H1 (cell line): ENCODE results near the gene ISOC2. TPM values are rescaled to one million over a fixed set of nuclear protein-coding genes. Genes with fewer than 3 reads are reported as not detected.

ENCODE experiments used
- ASH2L ChIP-seq: fragments of 200-600, 300-600 bp; sonication (generic); IDR thresholded peaks from one replicate; pipeline ENCODE4 v1.7.1; 2017; ENCODE audit warnings: low read length
- CEBPB ChIP-seq: IDR thresholded peaks from 2 replicates; pipeline ENCODE4 v1.6.1; 2012; ENCODE audit warnings: low read depth, low read length
- CHD2 ChIP-seq: IDR thresholded peaks from 2 replicates; pipeline ENCODE4 v1.6.1; 2012; ENCODE audit warnings: low read length, improper control_type of control experiment
- JUND ChIP-seq: IDR thresholded peaks from 2 replicates; pipeline ENCODE4 v1.6.1; 2011; ENCODE audit warnings: mild to moderate bottlenecking, improper control_type of control experiment, low read length
- SIX5 ChIP-seq: IDR thresholded peaks from 2 replicates; pipeline ENCODE4 v1.6.1; 2011; ENCODE audit warnings: mild to moderate bottlenecking, low read depth, low read length
- TBP ChIP-seq: IDR thresholded peaks from 2 replicates; pipeline ENCODE4 v1.6.1; 2011; ENCODE audit warnings: low read depth, low read length, improper control_type of control experiment
- TCF12 ChIP-seq: IDR thresholded peaks from 2 replicates; pipeline ENCODE4 v1.6.1; 2011; ENCODE audit warnings: low read depth, mild to moderate bottlenecking, low read length
- YY1 ChIP-seq: IDR thresholded peaks from 2 replicates; pipeline ENCODE4 v1.6.1; 2011; ENCODE audit warnings: low read depth, mild to moderate bottlenecking, low read length
- ZNF274 ChIP-seq: IDR thresholded peaks from 2 replicates; pipeline ENCODE4 v1.7.0; 2012; ENCODE audit warnings: low read length, borderline replicate concordance; ENCODE audit errors: extremely low read depth
- polyA plus RNA-seq, 7 experiments: library from polyadenylated mRNA; depleted of rRNA in 3 of 7; stranded (reverse) in 5 of 7; unstranded in 2 of 7; fragments of >200 nt in 5 of 7; fragments of 200-250 nt in 2 of 7; gene quantifications; 1 replicate in 5 of 7; 2 replicates in 1 of 7; 4 replicates in 1 of 7; pipeline versions ENCODE4 v1.2.1 to v1.2.3, GENCODE V29; 2011 to 2013; ENCODE audit warnings: missing spikeins in 2 of 7, mixed read lengths in 2 of 7
- total RNA-seq: library from RNA; stranded (reverse); fragmentation: NEBNext Ultra II Directional; extraction: Animal tissue kit (Norgen Biotek cat#: 25700); gene quantifications from 2 replicates; pipeline ENCODE4 v1.2.1, GENCODE V29; 2021

ISOC2 gene
- total and polyA plus RNA-seq, 2 of the 8 experiments (the other 6 are each of a cell fraction or from before 2014, with no cell fraction given), result 96.9 to 152 TPM

- TF ChIP-seq JUND (no peak), CHD2 (no peak), CEBPB (no peak), SIX5 (no peak), TCF12 (no peak), TBP (no peak), ZNF274 (no peak), YY1 (no peak), ASH2L (no peak)
- TF ChIP-seq, all 59 proteins: peak for 0
Observed at GRCh38 chr19:55492362-55492944, 31.0 kb upstream of the ISOC2 start (continued).
